ENCODE results near the gene LIM2. TPM values are rescaled to one million over a fixed set of nuclear protein-coding genes. Genes with fewer than 3 reads are reported as not detected.

The LIM2 gene
- total and polyA plus RNA-seq, 9 of the 15 experiments (the other 6 are each of a cell fraction or from before 2014, with no cell fraction given) = 0.07 to 0.45 (median 0.18) TPM; not detected in 4

GRCh38 chr19:51375504-51376221 is 12.1 kb downstream of the LIM2 start:
- ChIA-PET POLR2A (no interaction called here), CTCF (ENCODE audit: low intra/inter-chr PET ratio) (no interaction called here)
- Histone ChIP-seq H2AFZ (ENCODE audit: low read depth, low read length) (no peak overlapping the region), H3K9ac (ENCODE audit: insufficient read depth in 1 of 2, low read depth in 2 of 2, low read length in 2 of 2) (peak overlapping the region in 1 of 2 experiments; percentile 54; a peak in 1 of 4 replicates), H3K4me2 (ENCODE audit: insufficient read depth, low read length) (no peak overlapping the region), H3K79me2 (ENCODE audit: control insufficient read depth, insufficient read depth, low read length) (no peaks in the 10 kb centered on the region), H4K20me1 (replicated peaks; ENCODE audit: control insufficient read depth, insufficient read depth, low read length) (no peaks in the 10 kb centered on the region), H3K4me1 (replicated peaks in 1 of 2; ENCODE audit: control insufficient read depth in 2 of 2, insufficient read depth in 2 of 2, low read length in 2 of 2) (peaks cover 16 to 29% of the 10 kb centered on the region in 2 experiments), H3K36me3 (ENCODE audit: control insufficient read depth, insufficient read depth, low read length) (no peaks in the 10 kb centered on the region), H3K9me3 (replicated peaks; ENCODE audit: control insufficient read depth, insufficient read depth, low read depth, low read length) (no peaks in the 10 kb centered on the region), H3K4me3 (no peak overlapping the region), H3K27me3 (ENCODE audit: control insufficient read depth in 2 of 2, insufficient read depth in 2 of 2, low read length in 2 of 2) (no peaks in the 10 kb centered on the region), H3K27ac (ENCODE audit: extremely low read depth, low read depth, low read length) (no peak overlapping the region), H3K9me1 (ENCODE audit: control insufficient read depth, insufficient read depth, low read length) (no peaks in the 10 kb centered on the region)
- DNase-seq (ENCODE audit: extremely low read depth in 1 of 4, low spot score in 3 of 4) = no peak
- BruUV-seq (replicated peaks) = no TSS peak
- FAIRE-seq = no peak
- WGBS (ENCODE audit: insufficient coverage, low coverage, missing lambda C conversion rate) = 55% methylated on average over 10 of the region's 11 CpGs
- TF ChIP-seq ZNF384 (IDR thresholded peaks at IDR 0.05; ENCODE audit: low read depth, low read length) = peak; percentile 44; the same call in 1 of the 2 replicates
- TF ChIP-seq RBM34 (IDR thresholded peaks at IDR 0.05; ENCODE audit: borderline replicate concordance, insufficient read depth, low read length) = no peak
- no peak for TF ChIP-seq FOXK2 (conservative IDR thresholded peaks at IDR 0.05 in 1 of 2, IDR thresholded peaks at IDR 0.05 in 1 of 2; ENCODE audit: low read depth in 2 of 2)
- intact Hi-C loops (cut with micrococcal nuclease) = no loop called here
- in situ Hi-C loops (cut with MboI) = no loop called here
- no peak for ATAC-seq
